ENCODE data around the gene TNFRSF14. TPM values are rescaled to one million over a fixed set of nuclear protein-coding genes. Genes with fewer than 3 reads are reported as not detected.

Gene TNFRSF14
- total RNA-seq (11.2 TPM), polyA plus RNA-seq (ENCODE audit: insufficient read depth in 1 of 8, insufficient read length in 8 of 8, low replicate concordance in 1 of 8) (10 to 100 TPM; 11.0 to 33.8 (median 15.3) TPM)
- long read RNA-seq, donor 1, partial matches to known transcripts = 0 of 3 reads
- long read RNA-seq, donor 1, other reads (novel, unspliced or antisense) = 0 of 3 reads
- long read RNA-seq, donor 2, partial matches to known transcripts = 0 of 2 reads
- long read RNA-seq, donor 2, other reads (novel, unspliced or antisense) = 0 of 2 reads
- long read RNA-seq, donor 3, partial matches to known transcripts = 6 of 8 reads
- long read RNA-seq, donor 3, other reads (novel, unspliced or antisense) = 0 of 8 reads
- long read RNA-seq, donor 4, partial matches to known transcripts = 5 of 6 reads
- long read RNA-seq, donor 4, other reads (novel, unspliced or antisense) = 0 of 6 reads
- long read RNA-seq, donor 5, partial matches to known transcripts = 0 of 6 reads
- long read RNA-seq, donor 5, other reads (novel, unspliced or antisense) = 0 of 6 reads
- long read RNA-seq, donor 6, partial matches to known transcripts = 0 of 6 reads
- long read RNA-seq, donor 6, other reads (novel, unspliced or antisense) = 0 of 6 reads
- long read RNA-seq, donor 7, partial matches to known transcripts = 0 of 5 reads
- long read RNA-seq, donor 7, other reads (novel, unspliced or antisense) = 0 of 5 reads
- long read RNA-seq, donor 8, partial matches to known transcripts = 0 of 1 reads
- long read RNA-seq, donor 8, other reads (novel, unspliced or antisense) = 0 of 1 reads
- long read RNA-seq, donor 9, partial matches to known transcripts = 0 of 3 reads
- long read RNA-seq, donor 9, other reads (novel, unspliced or antisense) = 0 of 3 reads
- long read RNA-seq, donor 10, partial matches to known transcripts = 0 of 5 reads
- long read RNA-seq, donor 10, other reads (novel, unspliced or antisense) = 0 of 5 reads
- long read RNA-seq, donor 11, partial matches to known transcripts = 0 of 3 reads
- long read RNA-seq, donor 11, other reads (novel, unspliced or antisense) = 0 of 3 reads

GRCh38 chr1:2556277-2556677, at the start of gene TNFRSF14:
TNFRSF14 (plus strand) TSS chr1:2556371; CDS start chr1:2556665, 294 bp downstream.
- DNase-seq = peak; percentile 76
- Histone ChIP-seq H3K27me3 (ENCODE audit: control insufficient read depth, insufficient read depth, low read length) (peaks cover 2% of the 10 kb centered on the region), H3K4me3 (ENCODE audit: low read length) (peak within 1 kb of the TSS; percentile 37), H3K36me3 (ENCODE audit: control insufficient read depth, insufficient read depth, low read length) (peaks cover 6% of the 10 kb centered on the region), H3K4me1 (ENCODE audit: control insufficient read depth, insufficient read depth, low read length) (peaks cover 26% of the 10 kb centered on the region), H3K27ac (ENCODE audit: low read length) (peak within 1 kb of the TSS; percentile 80), H3K9me3 (replicated peaks; ENCODE audit: control insufficient read depth, low read depth, low read length) (no peaks in the 10 kb centered on the region)
- 2% methylated on average over 16 of the region's 16 CpGs for WGBS (ENCODE audit: insufficient coverage)

DNA sequence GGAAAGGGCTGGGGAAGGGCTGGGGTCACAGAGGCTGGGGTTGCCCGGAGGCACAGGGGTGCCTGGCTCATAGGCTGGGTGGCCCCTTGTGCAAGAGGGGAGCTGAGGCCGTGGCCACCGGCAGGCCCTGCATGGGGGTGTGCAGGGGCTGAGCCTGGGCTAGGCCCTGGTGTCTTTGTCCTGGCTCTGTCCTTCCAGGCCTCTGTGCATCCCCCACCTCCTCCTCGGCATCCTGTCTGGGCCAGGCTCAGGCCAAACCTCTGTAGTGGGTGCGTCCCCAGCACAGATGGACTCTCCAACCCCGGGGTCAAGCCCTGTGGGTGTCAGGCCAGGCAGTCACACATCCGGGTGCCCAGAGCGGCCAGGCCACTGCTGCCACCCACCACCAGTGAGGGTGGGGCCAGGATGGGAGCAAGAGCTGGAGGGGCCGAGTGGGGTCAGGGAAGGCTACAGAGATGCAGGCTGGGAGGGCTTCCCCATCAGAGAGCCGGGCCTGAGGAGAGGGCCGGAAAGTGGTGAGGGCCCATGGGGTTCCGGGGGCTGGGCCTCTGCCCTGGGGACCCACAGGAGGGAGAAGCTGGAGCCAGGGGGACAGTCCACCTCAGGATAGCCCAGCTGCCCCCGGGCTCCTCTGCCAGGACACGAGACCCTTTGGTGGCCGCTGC, 49.1 kb upstream of the TNFRSF14 start:
- peaks cover 49% of the 10 kb centered on the region for H3K4me1 ChIP-seq (ENCODE audit: control insufficient read depth, insufficient read depth, low read length)
- DNase-seq = no peak
- H3K36me3 ChIP-seq (ENCODE audit: control insufficient read depth, insufficient read depth, low read length) = peaks cover 45% of the 10 kb centered on the region
- no peak overlapping the region for H3K27ac ChIP-seq (ENCODE audit: low read length)
- no peak overlapping the region for H3K4me3 ChIP-seq (ENCODE audit: low read length)
- H3K9me3 ChIP-seq (replicated peaks; ENCODE audit: control insufficient read depth, low read depth, low read length) = no peaks in the 10 kb centered on the region
- peaks cover 10% of the 10 kb centered on the region for H3K27me3 ChIP-seq (ENCODE audit: control insufficient read depth, insufficient read depth, low read length)
- 58% methylated on average over 15 of the region's 15 CpGs for whole genome bisulfite sequencing (ENCODE audit: insufficient coverage)

DNA sequence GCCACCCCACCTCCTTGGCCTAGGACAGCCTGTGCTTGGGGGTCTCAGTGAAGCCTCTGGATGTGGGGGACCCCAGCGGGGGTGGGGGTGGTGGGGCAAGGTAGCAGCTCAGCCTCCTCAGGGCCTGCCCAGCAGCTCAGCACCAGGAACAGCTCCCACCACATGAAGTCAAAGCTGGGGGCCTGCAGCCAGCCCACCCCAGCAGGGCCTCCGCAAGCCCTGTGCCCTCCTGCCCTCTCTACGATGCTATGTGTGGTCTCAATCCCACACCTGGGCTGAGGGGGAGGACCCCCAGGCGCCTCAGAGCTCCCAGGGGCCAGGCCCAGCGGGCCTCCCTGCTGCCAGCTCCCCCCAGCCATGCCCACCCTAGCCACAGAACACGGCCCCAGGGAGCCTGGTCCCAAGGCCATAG, 48.4 kb upstream of the TNFRSF14 start:
- Histone ChIP-seq H3K27me3 (ENCODE audit: control insufficient read depth, insufficient read depth, low read length) (peaks cover 10% of the 10 kb centered on the region), H3K4me3 (ENCODE audit: low read length) (no peak overlapping the region), H3K4me1 (ENCODE audit: control insufficient read depth, insufficient read depth, low read length) (peaks cover 43% of the 10 kb centered on the region), H3K36me3 (ENCODE audit: control insufficient read depth, insufficient read depth, low read length) (peaks cover 52% of the 10 kb centered on the region), H3K27ac (ENCODE audit: low read length) (no peak overlapping the region), H3K9me3 (replicated peaks; ENCODE audit: control insufficient read depth, low read depth, low read length) (no peaks in the 10 kb centered on the region)
- WGBS (ENCODE audit: insufficient coverage) = 88% methylated on average over 2 of the region's 6 CpGs
- no peak for DNase-seq

GRCh38 chr1:2508180-2508579, 48.0 kb upstream of the TNFRSF14 start:
- no peak for DNase-seq
- H3K36me3 ChIP-seq (ENCODE audit: control insufficient read depth, insufficient read depth, low read length) = peaks cover 56% of the 10 kb centered on the region
- 80% methylated on average over 16 of the region's 24 CpGs for WGBS (ENCODE audit: insufficient coverage)

DNA sequence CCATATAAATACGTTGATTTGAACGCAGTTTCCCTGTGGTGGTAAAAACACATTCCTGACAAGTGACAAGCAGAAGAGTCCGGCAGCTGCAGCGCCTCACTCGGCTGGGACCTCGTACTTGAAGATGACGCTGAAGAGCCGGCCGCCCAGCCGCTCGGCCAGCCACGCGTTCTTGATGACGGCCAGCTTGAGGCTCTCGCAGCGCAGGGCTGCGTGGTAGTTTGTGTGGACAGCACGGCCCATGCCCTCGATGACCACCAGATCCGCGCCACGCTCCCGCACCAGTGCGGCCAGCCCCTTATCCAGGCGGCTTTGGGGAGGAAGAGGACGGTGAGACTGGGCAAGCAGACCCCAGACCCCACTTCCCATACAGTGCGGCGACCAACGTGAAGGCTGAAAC, 47.4 kb upstream of the TNFRSF14 start:
- H3K27me3 ChIP-seq (ENCODE audit: control insufficient read depth, insufficient read depth, low read length) = peaks cover 7% of the 10 kb centered on the region
- 89% methylated on average over 25 of the region's 29 CpGs for WGBS (ENCODE audit: insufficient coverage)
- peaks cover 33% of the 10 kb centered on the region for H3K4me1 ChIP-seq (ENCODE audit: control insufficient read depth, insufficient read depth, low read length)
- no peak overlapping the region for H3K27ac ChIP-seq (ENCODE audit: low read length)
- no peak for DNase-seq
- no peak overlapping the region for H3K4me3 ChIP-seq (ENCODE audit: low read length)
- H3K9me3 ChIP-seq (replicated peaks; ENCODE audit: control insufficient read depth, low read depth, low read length) = no peaks in the 10 kb centered on the region
- H3K36me3 ChIP-seq (ENCODE audit: control insufficient read depth, insufficient read depth, low read length) = peaks cover 62% of the 10 kb centered on the region

More at GRCh38 chr1:2508180-2508579, 48.0 kb upstream of the TNFRSF14 start:
- Histone ChIP-seq H3K4me3 (ENCODE audit: low read length) (no peak overlapping the region), H3K27me3 (ENCODE audit: control insufficient read depth, insufficient read depth, low read length) (peaks cover 8% of the 10 kb centered on the region), H3K4me1 (ENCODE audit: control insufficient read depth, insufficient read depth, low read length) (peaks cover 38% of the 10 kb centered on the region), H3K9me3 (replicated peaks; ENCODE audit: control insufficient read depth, low read depth, low read length) (no peaks in the 10 kb centered on the region), H3K27ac (ENCODE audit: low read length) (no peak overlapping the region)

DNA sequence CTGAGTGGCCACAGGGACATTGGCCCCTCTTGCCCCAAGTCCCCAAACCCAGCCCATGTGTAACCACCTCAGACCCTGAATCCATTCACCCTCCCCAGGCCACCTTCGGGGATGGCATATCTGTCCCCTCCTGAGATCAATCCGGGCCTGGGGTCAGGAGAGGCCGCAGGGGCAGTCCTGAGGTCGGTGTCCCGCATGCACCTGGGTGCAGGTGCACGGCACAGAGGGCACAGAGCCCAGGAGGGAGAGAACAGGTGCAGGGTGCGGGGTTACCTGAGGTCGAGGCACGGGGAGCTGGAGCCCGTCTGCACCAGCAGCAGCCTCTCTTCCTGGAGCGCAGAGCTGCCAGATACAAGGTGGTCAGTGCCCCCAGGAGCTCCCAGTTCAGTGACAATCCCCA, 46.6 kb upstream of the TNFRSF14 start:
- H3K4me1 ChIP-seq (ENCODE audit: control insufficient read depth, insufficient read depth, low read length) = peaks cover 24% of the 10 kb centered on the region
- WGBS (ENCODE audit: insufficient coverage) = 87% methylated on average over 11 of the region's 11 CpGs
- no peak for DNase-seq
- H3K27ac ChIP-seq (ENCODE audit: low read length) = no peak overlapping the region
- H3K36me3 ChIP-seq (ENCODE audit: control insufficient read depth, insufficient read depth, low read length) = peaks cover 68% of the 10 kb centered on the region
- H3K27me3 ChIP-seq (ENCODE audit: control insufficient read depth, insufficient read depth, low read length) = no peaks in the 10 kb centered on the region
- no peak overlapping the region for H3K4me3 ChIP-seq (ENCODE audit: low read length)
- no peaks in the 10 kb centered on the region for H3K9me3 ChIP-seq (replicated peaks; ENCODE audit: control insufficient read depth, low read depth, low read length)

- H3K36me3 ChIP-seq (ENCODE audit: control insufficient read depth, insufficient read depth, low read length) = peaks cover 78% of the 10 kb centered on the region
- no peak overlapping the region for H3K4me3 ChIP-seq (ENCODE audit: low read length)
- H3K4me1 ChIP-seq (ENCODE audit: control insufficient read depth, insufficient read depth, low read length) = peaks cover 15% of the 10 kb centered on the region
- WGBS (ENCODE audit: insufficient coverage) = 91% methylated on average over 27 of the region's 27 CpGs
- H3K27me3 ChIP-seq (ENCODE audit: control insufficient read depth, insufficient read depth, low read length) = no peaks in the 10 kb centered on the region
- H3K27ac ChIP-seq (ENCODE audit: low read length) = no peak overlapping the region
- no peak for DNase-seq
- H3K9me3 ChIP-seq (replicated peaks; ENCODE audit: control insufficient read depth, low read depth, low read length) = no peaks in the 10 kb centered on the region
Observed at GRCh38 chr1:2510366-2511155, 45.6 kb upstream of the TNFRSF14 start.

DNA sequence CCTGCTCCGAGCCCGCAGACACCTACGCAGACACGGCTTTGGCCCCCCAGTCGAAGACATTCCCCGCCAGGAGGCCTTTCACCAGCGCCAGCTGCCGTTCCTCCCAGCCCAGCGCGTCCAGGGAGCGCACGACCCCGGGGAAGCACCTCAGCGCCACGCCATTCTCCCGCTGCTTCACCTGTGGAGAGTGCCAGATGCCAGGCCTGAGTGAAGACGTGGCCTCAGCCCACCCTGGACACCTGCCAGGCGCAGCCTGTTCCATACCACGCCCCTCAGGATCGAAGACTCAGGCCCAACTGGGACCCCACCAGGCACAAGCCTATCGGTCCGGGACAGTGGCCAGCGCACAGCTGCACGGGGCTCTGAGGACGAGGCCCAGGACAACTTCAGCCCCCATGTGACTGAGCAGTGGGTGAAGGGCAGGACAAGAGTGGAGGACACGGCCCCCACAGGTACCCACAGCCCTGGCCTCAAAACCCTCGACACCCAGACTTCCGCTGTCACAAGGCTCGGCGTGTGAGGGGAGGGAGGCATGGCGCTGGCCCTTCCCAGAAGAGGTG, 43.2 kb upstream of the TNFRSF14 start:
- Histone ChIP-seq H3K27me3 (ENCODE audit: control insufficient read depth, insufficient read depth, low read length) (no peaks in the 10 kb centered on the region), H3K4me1 (ENCODE audit: control insufficient read depth, insufficient read depth, low read length) (no peaks in the 10 kb centered on the region), H3K4me3 (ENCODE audit: low read length) (no peak overlapping the region), H3K36me3 (ENCODE audit: control insufficient read depth, insufficient read depth, low read length) (peaks cover 94% of the 10 kb centered on the region), H3K27ac (ENCODE audit: low read length) (no peak overlapping the region), H3K9me3 (replicated peaks; ENCODE audit: control insufficient read depth, low read depth, low read length) (no peaks in the 10 kb centered on the region)
- 85% methylated on average over 24 of the region's 31 CpGs for WGBS (ENCODE audit: insufficient coverage)
- DNase-seq = no peak

Data from muscle of leg (tissue), 16 donors.